Neural crest cell (in vitro differentiated cells): ENCODE measurements around the gene MGMT. TPM values are rescaled to one million over a fixed set of nuclear protein-coding genes. Genes with fewer than 3 reads are reported as not detected.

Experiments used
- DNase-seq: peaks from one replicate; pipeline ENCODE4 v3.0.0; 2021; ENCODE audit warnings: low read depth, mixed read lengths, low spot score
- H3K27ac Mint-ChIP-seq: one replicate; pipeline ENCODE4 v1.8.0; 2021; ENCODE audit warnings: mild to moderate bottlenecking, mixed read lengths; ENCODE audit not compliant: unreplicated experiment
- H3K27me3 Mint-ChIP-seq: 2 replicates; pipeline ENCODE4 v1.8.0; 2021; ENCODE audit warnings: low read depth, mild to moderate bottlenecking, mixed read lengths
- H3K36me3 Mint-ChIP-seq: 2 replicates; pipeline ENCODE4 v1.8.0; 2021; ENCODE audit warnings: low read depth, mild to moderate bottlenecking, mixed read lengths
- H3K4me1 Mint-ChIP-seq: 2 replicates; pipeline ENCODE4 v1.8.0; 2021; ENCODE audit warnings: mixed read lengths
- H3K4me3 Mint-ChIP-seq: one replicate; pipeline ENCODE4 v1.8.0; 2021; ENCODE audit warnings: mild to moderate bottlenecking, mixed read lengths
- H3K9me3 Mint-ChIP-seq: 2 replicates; pipeline ENCODE4 v1.8.0; 2021; ENCODE audit warnings: mixed read lengths
- total RNA-seq: library from RNA; stranded (reverse); gene quantifications from 2 replicates; pipeline ENCODE4 v1.2.1, GENCODE V29; 2021
- TF ChIP-seq, protein P1 (sequence below): fragments of 200-600 bp; sonication (generic); conservative IDR thresholded peaks from 2 replicates; pipeline ENCODE4 v1.5.0; 2021; ENCODE audit warnings: antibody characterized with exemption, mild to moderate bottlenecking

The MGMT gene
- total RNA-seq, 1 donor from 2014 or later, result 15.8 TPM

GRCh38 chr10:129556316-129556715 lies 89.3 kb downstream of the MGMT start:
- no peak for DNase-seq
- no peaks in the 10 kb centered on the region for H3K9me3 Mint-ChIP-seq
- TF ChIP-seq, protein P1, sequence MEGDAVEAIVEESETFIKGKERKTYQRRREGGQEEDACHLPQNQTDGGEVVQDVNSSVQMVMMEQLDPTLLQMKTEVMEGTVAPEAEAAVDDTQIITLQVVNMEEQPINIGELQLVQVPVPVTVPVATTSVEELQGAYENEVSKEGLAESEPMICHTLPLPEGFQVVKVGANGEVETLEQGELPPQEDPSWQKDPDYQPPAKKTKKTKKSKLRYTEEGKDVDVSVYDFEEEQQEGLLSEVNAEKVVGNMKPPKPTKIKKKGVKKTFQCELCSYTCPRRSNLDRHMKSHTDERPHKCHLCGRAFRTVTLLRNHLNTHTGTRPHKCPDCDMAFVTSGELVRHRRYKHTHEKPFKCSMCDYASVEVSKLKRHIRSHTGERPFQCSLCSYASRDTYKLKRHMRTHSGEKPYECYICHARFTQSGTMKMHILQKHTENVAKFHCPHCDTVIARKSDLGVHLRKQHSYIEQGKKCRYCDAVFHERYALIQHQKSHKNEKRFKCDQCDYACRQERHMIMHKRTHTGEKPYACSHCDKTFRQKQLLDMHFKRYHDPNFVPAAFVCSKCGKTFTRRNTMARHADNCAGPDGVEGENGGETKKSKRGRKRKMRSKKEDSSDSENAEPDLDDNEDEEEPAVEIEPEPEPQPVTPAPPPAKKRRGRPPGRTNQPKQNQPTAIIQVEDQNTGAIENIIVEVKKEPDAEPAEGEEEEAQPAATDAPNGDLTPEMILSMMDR, result no peak
- H3K27ac Mint-ChIP-seq, result no peak overlapping the region
- no peak overlapping the region for H3K4me3 Mint-ChIP-seq
- no peaks in the 10 kb centered on the region for H3K36me3 Mint-ChIP-seq
- no peaks in the 10 kb centered on the region for H3K27me3 Mint-ChIP-seq
- H3K4me1 Mint-ChIP-seq, result peaks cover 4% of the 10 kb centered on the region

GRCh38 chr10:129560361-129560760 lies 93.3 kb downstream of the MGMT start:
- Mint-ChIP-seq H3K27ac (no peak overlapping the region), H3K27me3 (no peaks in the 10 kb centered on the region), H3K4me3 (no peak overlapping the region), H3K36me3 (no peaks in the 10 kb centered on the region), H3K4me1 (no peaks in the 10 kb centered on the region), H3K9me3 (no peaks in the 10 kb centered on the region)
- TF ChIP-seq, protein P1, result no peak
- DNase-seq, result no peak

- H3K27ac Mint-ChIP-seq, result peak overlapping the region; percentile 87
- H3K4me3 Mint-ChIP-seq, result no peak overlapping the region
- H3K9me3 Mint-ChIP-seq, result no peaks in the 10 kb centered on the region
- no peaks in the 10 kb centered on the region for H3K27me3 Mint-ChIP-seq
- H3K36me3 Mint-ChIP-seq, result no peaks in the 10 kb centered on the region
- TF ChIP-seq, protein P1, result no peak
- no peaks in the 10 kb centered on the region for H3K4me1 Mint-ChIP-seq
- DNase-seq, result no peak
Measured at GRCh38 chr10:129562487-129562886, 95.4 kb downstream of the MGMT start.

DNA sequence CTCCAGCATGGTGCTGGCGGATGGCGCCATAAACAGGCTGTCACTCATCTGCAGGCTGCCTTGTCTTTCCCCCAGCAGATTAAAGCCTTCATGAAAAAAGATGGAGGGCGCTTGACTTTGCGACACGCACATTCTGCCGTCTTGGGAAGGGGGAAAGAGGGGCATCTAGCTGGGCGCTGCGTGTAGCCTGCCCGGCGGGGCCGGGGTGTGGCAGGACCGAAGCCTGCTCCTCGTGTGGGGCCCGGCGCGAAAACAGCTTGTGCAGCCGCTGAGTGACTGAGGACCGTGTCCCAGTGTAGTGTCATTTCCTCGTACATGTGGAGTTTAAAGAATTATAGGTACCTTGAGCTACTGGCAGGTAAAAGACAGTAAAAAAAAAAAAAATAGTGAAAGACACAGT lies 97.9 kb downstream of the MGMT start:
- no peak overlapping the region for H3K4me3 Mint-ChIP-seq
- H3K27ac Mint-ChIP-seq, result no peak overlapping the region
- no peaks in the 10 kb centered on the region for H3K27me3 Mint-ChIP-seq

DNA sequence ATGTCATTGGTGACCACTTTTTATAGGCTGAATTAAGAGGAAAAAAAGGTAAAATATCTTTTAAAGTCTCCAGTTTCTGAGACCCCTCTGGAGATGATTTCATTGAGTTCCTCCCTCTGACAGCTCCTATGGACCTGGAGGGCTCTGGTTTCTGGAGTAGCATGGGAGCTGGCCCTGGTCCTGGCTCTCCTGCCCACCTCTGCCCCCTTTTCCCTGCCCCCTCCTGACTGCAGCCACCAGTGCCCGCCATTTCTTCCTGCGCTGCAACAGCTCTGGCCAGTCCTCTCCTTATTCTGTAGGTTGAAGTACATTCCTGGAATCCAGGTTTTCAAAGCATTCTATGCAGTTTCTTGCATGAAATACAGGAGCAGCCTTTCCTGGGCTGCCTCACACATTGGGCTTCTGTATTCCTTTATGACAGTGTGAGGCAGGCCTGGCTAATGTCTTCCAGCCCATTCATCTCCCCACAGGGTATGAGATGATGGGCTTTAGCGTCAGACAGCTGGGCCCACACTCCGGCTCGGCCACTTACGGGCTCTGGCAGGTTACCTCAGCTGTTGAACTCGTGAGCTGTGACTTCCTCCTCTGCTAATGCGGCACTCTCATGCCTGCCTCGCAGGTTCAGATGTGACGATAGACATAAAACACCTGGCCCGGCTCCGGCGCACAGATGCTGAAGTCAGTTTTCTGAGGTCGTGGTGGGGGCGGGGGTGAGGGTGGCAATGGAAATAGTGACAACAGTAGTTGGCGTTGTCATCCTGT lies 101.7 kb downstream of the MGMT start:
- Mint-ChIP-seq H3K36me3 (no peaks in the 10 kb centered on the region), H3K4me3 (no peak overlapping the region), H3K27ac (no peak overlapping the region), H3K27me3 (no peaks in the 10 kb centered on the region), H3K4me1 (no peaks in the 10 kb centered on the region), H3K9me3 (no peaks in the 10 kb centered on the region)
- TF ChIP-seq, protein P1, result no peak
- no peak for DNase-seq

More for the DNA sequence above, 97.9 kb downstream of the MGMT start:
- Mint-ChIP-seq H3K36me3 (no peaks in the 10 kb centered on the region), H3K9me3 (no peaks in the 10 kb centered on the region), H3K4me1 (no peaks in the 10 kb centered on the region)
- DNase-seq, result no peak
- TF ChIP-seq, protein P1, result no peak
